ENCODE results near the gene DSTN. TPM values are rescaled to one million over a fixed set of nuclear protein-coding genes. Genes with fewer than 3 reads are reported as not detected.

Gene DSTN
- total RNA-seq, 1 donor from 2014 or later, result 193 TPM

- H3K4me1 Mint-ChIP-seq (ENCODE audit: unreplicated experiment), result peaks cover 4% of the 10 kb centered on the region
- H3K36me3 Mint-ChIP-seq, result peaks cover 8% of the 10 kb centered on the region
- no peaks in the 10 kb centered on the region for H3K27me3 Mint-ChIP-seq
- DNase-seq (ENCODE audit: extremely low spot score, unreplicated experiment), result no peak
- H3K9me3 Mint-ChIP-seq, result no peaks in the 10 kb centered on the region
- TF ChIP-seq CTCF (conservative IDR thresholded peaks at IDR 0.05), result no peak
- H3K27ac Mint-ChIP-seq, result peak overlapping the region; percentile 1
- no peak overlapping the region for H3K4me3 Mint-ChIP-seq
Observed at GRCh38 chr20:17625246-17626051, 55.6 kb downstream of the DSTN start.

- no peak for TF ChIP-seq CTCF (conservative IDR thresholded peaks at IDR 0.05)
- Mint-ChIP-seq H3K27me3 (no peaks in the 10 kb centered on the region), H3K9me3 (no peaks in the 10 kb centered on the region), H3K4me1 (ENCODE audit: unreplicated experiment) (peaks cover 4% of the 10 kb centered on the region), H3K36me3 (peaks cover 8% of the 10 kb centered on the region), H3K27ac (peak overlapping the region; percentile 1), H3K4me3 (no peak overlapping the region)
- no peak for DNase-seq (ENCODE audit: extremely low spot score, unreplicated experiment)
Observed at GRCh38 chr20:17626217-17627007, 56.5 kb downstream of the DSTN start.

GRCh38 chr20:17627101-17627955 lies 57.5 kb downstream of the DSTN start:
- Mint-ChIP-seq H3K9me3 (no peaks in the 10 kb centered on the region), H3K27ac (no peak overlapping the region), H3K27me3 (no peaks in the 10 kb centered on the region), H3K36me3 (peaks cover 10% of the 10 kb centered on the region), H3K4me1 (ENCODE audit: unreplicated experiment) (peaks cover 4% of the 10 kb centered on the region), H3K4me3 (no peak overlapping the region)
- no peak for DNase-seq (ENCODE audit: extremely low spot score, unreplicated experiment)
- no peak for TF ChIP-seq CTCF (conservative IDR thresholded peaks at IDR 0.05)

- peaks cover 13% of the 10 kb centered on the region for H3K36me3 Mint-ChIP-seq
Observed at GRCh38 chr20:17628101-17628841, 58.4 kb downstream of the DSTN start.

More at GRCh38 chr20:17628101-17628841, 58.4 kb downstream of the DSTN start:
- no peak for TF ChIP-seq CTCF (conservative IDR thresholded peaks at IDR 0.05)
- no peak for DNase-seq (ENCODE audit: extremely low spot score, unreplicated experiment)
- Mint-ChIP-seq H3K4me3 (no peak overlapping the region), H3K4me1 (ENCODE audit: unreplicated experiment) (peaks cover 4% of the 10 kb centered on the region), H3K27me3 (no peaks in the 10 kb centered on the region), H3K27ac (peak overlapping the region; percentile 81), H3K9me3 (no peaks in the 10 kb centered on the region)

Data from type B pancreatic cell (in vitro differentiated cells).